NCI-H1417 (cell line): ENCODE data around the gene TINAGL1.
A peak's percentile ranks its signal among the peaks of the same experiment; 100 is the strongest.

Source experiments
- DNase-seq, 3 experiments: peaks; one replicate each; lab custom pipeline; 2025; lab: John Stamatoyannopoulos, UW

TINAGL1 gene, protein sequence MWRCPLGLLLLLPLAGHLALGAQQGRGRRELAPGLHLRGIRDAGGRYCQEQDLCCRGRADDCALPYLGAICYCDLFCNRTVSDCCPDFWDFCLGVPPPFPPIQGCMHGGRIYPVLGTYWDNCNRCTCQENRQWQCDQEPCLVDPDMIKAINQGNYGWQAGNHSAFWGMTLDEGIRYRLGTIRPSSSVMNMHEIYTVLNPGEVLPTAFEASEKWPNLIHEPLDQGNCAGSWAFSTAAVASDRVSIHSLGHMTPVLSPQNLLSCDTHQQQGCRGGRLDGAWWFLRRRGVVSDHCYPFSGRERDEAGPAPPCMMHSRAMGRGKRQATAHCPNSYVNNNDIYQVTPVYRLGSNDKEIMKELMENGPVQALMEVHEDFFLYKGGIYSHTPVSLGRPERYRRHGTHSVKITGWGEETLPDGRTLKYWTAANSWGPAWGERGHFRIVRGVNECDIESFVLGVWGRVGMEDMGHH

DNA sequence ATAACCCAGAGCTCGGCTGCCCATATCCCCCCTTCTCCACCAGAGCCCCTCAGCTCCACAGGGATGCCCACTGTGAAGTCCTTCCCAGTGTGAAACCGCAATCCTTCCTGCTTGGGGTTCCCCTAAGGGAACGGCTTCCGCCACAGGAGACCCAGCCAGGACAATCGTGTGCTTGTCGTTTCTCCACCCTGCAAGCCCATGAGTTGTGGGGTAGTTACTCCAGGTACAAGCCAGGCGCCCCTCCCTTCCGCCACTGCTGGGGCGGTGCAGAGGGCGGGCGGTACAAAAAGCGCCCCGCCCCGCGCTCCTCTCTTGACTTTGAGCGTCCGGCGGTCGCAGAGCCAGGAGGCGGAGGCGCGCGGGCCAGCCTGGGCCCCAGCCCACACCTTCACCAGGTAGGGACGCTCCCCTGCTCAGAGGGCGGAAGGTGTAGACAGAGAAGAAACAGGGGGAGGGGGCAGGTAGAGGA, at the start of gene TINAGL1:
TSS of gene TINAGL1 (plus strand) at position 315 of the 469 bp plus-strand sequence. CDS start 634 bp downstream, outside the sequence.
- DNase-seq = no peak

DNA sequence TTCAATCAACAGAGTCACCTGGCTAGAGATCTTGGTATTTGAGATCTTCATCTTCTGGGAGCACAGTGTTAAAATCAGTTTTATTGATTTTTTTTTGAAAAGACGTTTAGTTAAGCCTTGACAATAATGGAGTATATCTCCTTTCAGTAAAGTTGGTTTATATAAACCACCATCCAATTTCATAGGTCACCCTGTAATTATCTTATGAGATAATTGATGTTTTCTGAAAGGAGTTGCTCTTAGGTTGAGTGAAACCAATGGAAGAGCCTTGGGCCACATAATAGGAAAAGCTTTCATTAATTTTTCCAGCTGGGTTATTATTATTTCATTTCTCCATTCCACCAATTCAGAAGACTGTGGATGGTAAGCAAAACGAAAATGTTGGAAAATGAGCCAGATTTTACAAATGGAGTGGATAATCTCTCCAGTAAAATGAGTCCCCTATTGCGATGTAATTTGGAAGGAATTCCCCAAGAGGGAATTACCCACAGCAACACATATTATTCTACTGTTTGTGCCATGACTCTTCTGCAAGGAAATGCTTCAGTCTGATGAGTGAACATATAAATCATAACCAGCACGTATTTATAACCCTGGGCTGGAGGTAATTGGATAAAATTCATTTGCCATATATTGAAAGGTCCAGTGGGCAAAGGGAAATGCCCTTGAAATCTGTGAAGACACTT, 46.2 kb upstream of the TINAGL1 start:
- peak in 1 of 3 experiments; percentile 68 for DNase-seq

DNA sequence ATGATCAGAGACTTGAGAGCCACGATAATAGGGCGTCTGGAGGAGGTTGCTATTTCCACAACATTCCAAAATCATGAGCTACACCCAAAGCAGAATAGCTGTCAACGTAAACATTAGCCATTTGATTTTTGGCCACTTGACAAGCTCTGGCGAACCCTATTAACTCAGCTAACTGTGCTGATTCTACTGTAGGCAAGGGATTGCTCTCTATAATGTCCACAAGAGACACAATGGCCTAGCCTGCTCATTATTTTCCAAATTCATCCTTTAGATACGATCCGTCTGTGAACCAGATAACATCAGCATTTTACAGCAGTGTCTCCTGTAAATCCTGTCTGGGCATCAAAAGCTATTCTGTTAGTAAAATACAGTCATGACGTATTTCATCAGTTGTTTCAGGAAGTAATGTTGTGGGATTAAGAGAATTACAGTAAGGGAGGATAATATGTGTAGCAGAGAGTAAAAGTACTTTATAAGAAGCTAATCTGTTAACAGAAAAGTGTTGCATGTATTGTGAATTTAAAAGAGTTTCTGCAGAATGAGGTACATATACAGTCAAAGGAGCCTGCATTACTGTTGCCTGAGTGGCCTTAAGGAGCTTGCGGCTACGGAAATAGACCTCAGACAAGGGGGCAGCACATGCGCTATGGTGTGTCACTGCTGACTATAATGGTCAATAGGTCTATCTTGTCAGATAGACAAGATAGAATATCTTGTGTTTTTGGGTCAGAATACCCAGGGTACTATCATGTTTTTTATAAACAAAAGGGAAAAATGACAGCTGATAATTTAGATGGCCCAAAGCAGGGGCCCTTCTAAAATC, 44.9 kb upstream of the TINAGL1 start:
- DNase-seq = peak in 2 of 3 experiments; percentile 6 to 57

DNA sequence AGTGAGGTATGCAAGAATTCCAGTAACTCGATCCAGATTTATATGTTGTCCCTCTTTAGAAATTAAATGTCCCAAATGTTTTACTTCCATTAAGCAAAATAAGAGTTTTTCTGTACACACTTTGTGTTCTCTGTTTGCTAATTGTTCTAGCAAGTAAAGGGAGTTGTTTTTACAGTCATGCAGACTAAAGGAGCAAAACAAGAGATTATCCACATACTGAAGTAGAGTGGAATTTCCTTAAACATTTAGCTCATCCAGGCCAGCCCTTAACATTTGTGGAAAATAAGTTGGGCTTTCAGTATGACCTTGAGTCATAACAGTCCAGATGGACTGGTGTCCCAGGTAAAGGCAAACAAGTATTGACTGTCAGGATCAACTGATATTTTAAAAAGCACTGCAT, 44.1 kb upstream of the TINAGL1 start:
- no peak for DNase-seq

DNA sequence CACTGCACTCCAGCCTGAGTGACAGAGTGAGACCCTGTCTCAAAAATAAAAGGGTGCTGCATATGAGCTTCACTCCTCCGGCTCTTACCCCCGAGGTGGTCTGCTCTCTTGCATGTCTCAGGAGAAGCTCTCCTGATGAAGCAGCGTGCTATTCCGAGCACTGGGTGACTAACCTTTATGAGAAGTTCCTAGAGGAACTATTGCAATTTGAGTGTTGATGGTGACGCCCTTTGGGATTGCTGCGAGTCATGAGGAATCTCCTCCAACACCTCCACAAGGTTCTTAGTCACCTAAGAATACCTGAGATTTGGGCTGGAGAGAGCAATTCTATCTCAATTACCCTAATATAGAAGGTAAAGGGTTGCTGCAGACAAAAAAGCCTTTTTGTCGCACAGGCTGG, 40.8 kb upstream of the TINAGL1 start:
- no peak for DNase-seq

DNA sequence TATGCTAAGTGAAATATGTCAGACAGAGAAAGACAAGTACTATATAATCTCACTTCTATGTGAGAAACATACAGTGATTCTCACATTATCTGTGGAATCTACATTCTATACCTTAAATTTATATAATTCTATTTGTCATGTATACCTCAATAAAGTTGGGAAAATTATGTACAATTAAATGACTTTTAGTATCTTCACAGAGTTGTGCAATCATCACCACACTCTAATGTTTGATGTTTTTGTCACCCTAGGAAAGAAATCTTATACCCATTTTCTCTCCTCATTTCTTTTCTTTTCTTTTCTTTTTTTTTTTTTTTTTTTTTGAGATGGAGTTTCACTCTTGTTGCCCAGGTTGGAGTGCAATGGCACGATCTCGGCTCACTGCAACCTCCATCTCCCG, 37.0 kb upstream of the TINAGL1 start:
- DNase-seq = no peak

DNA sequence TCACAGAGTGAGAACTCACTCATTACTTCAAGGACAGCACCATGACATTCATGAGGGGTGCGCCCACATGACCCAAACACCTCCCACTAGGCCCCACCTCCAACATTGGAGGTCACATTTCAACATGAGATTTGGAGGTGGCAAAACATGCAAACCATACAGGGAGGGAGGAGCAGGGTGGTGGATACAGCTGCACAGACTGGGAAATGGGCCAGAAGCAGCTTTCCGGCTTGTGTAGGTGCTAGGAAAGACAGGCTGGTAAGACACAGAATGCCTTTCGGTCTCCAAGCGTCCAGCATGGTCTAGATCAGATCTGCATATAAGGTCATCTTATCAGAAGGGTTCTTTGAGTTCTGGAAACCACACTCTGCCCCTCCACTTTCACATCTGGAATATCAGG, 35.1 kb upstream of the TINAGL1 start:
- DNase-seq = no peak

DNA sequence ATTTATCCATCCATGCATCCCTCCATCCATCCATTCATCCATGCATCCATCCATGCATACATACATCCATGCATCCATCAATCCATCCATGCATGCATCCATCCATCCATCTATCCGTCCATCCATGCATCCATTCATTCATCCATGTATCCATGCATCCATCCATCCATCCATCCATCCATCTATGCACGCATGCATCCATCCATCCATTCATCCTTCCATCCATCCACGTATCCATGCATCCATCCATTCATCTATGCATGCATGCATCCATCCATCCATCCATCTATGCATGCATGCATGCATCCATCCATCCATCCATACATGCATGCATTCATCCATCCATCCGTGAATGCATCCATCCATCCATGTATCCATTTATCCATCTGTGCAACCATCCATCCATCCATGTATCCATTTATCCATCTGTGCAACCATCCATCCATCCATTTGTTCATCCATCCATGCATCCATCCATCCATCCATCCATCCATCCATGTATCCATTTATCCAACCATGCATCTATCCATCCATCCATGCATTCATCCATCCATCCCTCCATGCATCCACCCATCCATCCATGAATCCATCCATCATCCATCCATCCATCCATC, 30.3 kb upstream of the TINAGL1 start:
- DNase-seq = no peak

DNA sequence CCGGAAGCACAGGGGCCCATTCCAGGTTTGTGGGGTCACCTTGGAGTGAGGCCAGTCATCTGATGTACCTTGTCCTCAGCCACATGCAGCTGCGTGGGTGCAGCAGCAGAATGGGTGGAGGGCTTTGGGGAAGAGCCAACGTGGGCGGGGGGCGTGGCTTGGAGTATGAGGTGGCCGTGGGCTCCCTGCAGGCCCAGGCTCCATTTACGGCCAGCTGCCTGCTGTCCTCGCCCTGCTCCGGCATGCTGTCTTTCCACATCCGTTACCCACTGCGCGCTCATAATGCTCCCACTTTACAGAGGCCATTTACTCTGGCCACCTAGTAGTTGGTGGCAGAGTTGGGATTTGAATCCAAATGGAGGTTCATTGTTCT, 27.8 kb upstream of the TINAGL1 start:
- peak in 1 of 3 experiments; percentile 33 for DNase-seq

DNA sequence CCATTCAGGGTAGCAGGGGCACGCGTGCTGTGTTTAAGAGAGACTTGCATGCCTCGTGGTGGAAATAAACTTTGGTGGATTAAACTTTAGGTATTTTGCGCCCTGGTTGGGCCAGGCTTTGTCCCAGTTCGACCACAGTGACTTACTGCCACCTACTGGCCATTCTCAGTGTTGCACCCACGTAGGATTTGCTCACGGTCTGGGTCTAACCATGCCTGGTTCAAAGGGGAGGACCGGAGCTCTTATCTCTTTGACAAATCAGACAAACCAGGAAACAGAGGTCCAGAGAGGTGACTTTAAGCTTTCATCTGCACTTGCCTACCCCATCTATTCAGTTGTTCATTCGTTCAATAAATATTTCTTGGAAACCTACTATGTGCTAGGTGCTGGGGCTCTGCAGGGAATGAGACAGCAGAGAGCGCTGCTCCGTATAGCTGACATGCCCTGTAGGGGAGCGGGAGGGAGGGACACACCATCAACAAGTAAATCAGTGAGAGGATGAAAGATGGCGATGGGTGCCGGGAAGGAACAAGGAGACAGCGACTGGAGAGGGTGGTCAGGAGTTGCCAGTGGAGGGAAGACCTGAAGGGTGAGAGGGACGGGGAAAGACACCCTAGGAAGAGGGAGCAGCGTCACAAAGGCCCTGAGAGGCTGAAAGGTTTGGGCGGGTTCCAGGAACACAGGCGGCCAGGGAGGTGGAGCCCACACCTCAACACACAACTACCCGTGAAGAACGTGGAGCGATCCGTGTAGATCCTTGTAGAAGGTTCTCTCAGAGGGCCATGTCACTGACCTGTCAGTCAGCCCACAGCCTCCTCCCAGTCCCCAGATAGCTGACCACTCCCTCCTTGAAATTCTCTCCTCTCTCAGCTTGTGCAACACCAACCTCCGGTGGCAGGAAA, 27.2 kb upstream of the TINAGL1 start:
- peak; percentile 85 to 94 (median 92) for DNase-seq

DNA sequence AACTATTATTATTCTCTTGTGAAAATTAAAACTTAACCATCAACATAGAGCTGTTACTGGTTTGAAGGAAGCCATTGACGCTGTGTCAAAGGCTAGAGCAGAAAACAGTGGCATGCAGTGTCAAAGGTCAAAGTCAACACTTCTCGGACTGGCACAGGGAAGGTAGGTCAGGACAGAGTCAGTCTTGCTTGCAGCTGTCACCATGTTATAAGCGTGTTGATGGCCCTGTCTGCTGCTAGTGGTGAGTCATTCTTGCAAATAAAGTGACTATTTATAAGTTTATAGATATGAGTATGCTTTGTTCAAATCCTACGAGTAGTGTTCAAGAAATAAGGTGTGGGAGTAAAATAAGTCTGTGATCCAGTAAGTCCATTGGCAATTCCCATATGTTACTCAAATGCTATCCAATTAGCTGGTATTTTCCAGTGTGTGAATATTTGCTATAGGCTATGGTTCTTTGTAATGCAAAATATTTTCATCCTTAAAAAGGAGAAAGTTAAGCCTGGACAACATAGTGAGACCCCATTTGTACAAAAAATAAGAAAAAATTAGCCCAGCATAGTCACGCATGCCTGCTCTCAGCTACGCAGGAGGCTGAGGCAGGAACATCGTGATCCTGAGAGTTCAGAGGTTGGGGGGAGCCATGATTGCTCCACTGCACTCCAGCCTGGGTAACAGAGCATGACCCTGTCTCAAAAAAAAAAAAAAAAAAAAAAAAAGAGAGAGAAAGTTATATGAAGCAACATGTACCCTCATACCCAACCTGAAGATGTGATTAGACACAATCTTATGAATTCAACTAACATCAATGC, 26.3 kb upstream of the TINAGL1 start:
- DNase-seq = no peak

DNA sequence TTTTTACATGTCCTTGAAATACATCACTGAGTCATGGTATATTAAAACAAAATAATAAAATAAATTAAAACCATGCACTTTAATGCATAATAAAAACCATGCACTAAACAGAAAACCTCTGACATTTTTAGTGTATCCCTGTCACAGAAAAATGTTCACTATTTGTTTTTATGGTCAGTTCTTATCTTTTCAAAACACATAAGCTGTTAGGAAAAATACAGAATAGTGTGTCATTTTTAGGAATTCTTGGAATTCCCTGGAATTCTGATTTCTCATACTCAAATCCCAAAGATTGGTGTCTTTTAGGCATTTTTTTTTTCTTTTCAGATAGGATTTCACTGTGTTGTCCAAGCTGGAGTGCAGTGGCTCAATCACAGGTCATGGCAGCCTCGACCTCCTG, 25.1 kb upstream of the TINAGL1 start:
- no peak for DNase-seq

DNA sequence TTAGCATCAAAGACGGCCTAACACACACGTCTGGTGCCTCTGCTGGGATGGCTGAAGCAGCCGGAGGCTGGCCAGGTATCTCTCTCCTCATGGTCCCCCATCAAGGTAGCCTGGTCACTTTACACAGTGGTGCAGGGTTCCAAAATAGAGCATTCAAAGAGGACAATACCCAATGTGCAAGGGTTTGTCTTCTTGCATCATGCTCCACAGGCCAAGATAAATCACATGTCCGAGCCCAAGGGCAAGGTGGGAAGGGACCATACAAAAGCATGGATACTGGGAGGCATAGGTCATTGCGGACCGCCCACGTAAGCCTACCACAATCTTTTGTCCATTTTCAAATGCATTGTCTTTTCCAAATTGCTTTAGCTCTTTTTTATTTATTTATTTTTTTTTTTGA, 23.8 kb upstream of the TINAGL1 start:
- no peak for DNase-seq

DNA sequence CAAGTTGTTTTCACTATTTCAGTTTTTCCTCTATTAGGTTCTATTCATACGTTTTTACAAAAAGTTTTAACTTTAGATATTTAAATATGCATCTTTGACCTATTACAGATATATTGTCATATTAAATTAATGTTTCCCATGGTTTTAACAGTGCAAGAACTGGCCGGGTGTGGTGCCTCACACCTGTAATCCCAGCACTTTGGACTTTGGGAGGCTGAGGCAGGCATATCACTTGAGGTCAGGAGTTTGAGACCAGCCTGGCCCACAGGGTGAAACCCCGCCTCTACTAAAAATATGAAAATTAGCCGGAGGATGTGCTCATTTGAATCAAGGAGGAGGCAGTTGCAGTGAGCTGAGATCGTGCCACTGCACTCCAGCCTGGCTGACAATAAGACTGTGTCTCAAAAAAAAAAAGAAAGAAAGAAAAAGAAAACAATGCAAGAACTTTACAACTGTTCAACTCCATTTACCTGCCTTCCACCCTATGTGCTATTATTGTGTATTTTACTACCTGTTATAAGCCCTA, 19.8 kb upstream of the TINAGL1 start:
- no peak for DNase-seq

DNA sequence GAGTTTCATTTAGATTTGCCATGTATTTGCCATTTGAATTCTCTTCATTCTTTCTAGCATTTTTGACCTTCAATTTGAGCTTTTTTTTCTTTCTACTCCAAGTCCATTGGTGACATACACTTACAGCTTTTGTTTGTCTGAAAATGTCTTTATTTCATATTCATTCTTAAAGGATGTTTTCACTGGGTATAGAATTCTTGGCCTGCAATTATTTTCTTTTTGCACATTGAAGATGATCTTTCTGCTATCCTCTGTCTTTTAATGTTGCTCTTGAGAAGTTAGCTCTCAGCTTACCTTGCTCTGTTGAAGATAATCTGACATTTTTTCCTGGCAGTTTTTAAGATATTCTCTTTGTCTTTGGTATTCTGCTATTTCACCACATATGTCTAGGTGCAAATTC, 16.6 kb upstream of the TINAGL1 start:
- DNase-seq = no peak

DNA sequence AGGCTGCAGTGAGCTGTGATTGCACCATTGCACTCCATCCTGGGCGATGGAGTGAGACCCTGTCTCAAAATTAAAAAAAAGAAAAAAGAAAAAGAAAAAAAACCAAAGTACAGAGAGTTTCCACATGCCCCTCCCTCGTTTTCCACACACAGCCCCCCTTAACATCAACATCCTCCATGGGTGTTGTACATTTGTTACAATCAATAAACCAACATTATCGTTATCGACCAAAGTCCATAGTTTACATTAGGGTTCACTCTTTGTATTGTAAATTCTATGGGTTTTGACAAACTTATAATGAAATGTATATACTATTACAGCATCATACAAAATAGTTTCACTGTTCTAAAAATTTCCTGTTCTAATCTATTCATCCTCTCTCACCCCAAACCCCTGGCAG, 15.9 kb upstream of the TINAGL1 start:
- DNase-seq = no peak

DNA sequence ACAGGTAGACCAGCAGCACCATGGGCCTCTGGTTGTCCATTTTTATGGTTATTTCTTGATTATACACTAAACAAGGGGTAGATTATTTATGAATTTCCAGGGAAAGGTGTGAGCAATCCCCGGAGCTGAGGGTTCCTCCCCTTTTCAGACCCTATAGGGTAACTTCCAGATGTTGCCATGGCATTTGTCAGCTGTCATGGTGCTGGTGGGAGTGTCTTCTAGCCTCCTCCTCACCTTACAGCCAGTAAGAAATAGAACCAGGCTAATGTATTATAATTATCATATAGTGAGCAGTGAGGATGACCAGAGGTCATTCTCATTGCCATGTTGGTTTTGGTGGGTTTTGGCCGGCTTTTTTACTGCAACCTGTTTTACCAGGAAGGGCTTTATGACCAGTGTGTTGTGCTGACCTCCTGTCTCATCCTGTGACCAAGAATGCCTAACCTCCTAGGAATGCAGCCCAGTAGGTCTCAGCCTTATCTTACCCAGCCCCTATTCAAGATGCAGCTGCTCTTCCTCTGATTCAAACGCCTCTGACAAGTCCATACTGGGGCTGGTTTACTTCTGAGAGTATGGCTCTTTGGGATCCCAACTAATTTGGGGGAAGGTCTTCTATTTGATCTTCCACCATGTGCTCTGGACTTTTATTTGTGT, 13.5 kb upstream of the TINAGL1 start:
- DNase-seq = no peak

DNA sequence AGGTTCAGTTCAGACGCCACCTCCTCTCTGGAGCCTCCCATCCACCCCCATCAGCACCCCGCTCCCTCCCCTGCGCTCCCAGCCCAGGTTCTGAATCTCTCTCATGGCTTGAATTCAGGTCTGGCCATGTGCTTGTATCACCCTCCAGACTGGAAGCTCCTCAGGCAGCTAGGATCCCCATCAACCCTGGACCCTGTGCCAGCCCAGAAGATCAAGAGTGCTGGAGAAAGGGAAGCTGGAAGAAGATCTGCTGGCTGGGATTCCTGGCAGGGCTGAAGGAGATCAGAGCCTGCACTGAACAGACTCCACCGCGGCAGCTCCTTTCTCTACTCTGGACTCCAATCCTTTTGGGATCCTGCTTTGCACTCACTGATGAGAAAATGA, 11.7 kb upstream of the TINAGL1 start:
- no peak for DNase-seq

DNA sequence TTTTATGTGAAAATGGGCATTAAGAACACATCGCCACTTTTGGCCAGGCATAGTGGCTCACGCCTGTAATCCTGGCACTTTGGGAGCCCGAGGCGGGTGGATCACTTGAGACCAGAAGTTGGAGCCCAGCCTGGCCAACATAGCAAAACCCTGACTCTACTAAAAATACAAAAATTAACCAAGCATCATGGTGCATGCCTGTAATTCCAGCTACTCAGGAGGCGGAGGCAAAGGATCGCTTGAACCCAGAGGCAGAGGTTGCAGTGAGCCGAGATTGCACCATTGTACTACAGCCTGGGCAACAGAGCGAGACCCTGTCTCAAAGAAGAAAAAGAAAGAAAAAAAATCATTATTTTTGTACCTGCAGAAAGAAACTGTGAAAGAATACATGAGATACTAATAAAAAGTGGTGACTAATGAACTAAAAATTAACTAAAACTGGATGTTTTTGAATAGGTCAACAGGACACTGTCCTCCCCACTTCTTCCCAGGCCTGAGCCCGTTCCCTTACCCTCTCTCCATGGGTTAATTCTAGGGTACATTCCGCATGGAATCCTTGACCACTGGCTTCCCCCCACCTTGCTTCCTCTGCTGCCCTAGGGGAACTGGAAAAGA, 8.3 kb upstream of the TINAGL1 start:
- no peak for DNase-seq
